Activated CD8-positive, alpha-beta T cell treated with anti-CD3 and anti-CD28 coated beads for 36 hours (primary cell): ENCODE results near the gene MPHOSPH9. TPM values are rescaled to one million over a fixed set of nuclear protein-coding genes. Genes with fewer than 3 reads are reported as not detected.

Source experiments
- ATAC-seq: fragments of 200-7000 bp; cut with Tn5 transposase; one replicate; pipeline ENCODE4 v1.10.0; 2021; ENCODE audit warnings: mild to moderate bottlenecking, moderate library complexity
- CTCF ChIA-PET: fragments of 350-600 bp; sonication (Branson Sonifier 250); formaldehyde crosslinking; loops from one replicate; lab custom pipeline; 2021; ENCODE audit warnings: antibody characterized with exemption; lab: Charles Lee
- POLR2A ChIA-PET: fragments of 350-600 bp; sonication (Branson Sonifier 250); formaldehyde crosslinking; loops from one replicate; lab custom pipeline; 2021; ENCODE audit warnings: antibody characterized with exemption; lab: Charles Lee
- DNase-seq: peaks from one replicate; pipeline ENCODE4 v3.0.0-alpha.2; 2020
- H3K27ac Mint-ChIP-seq: one replicate; pipeline ENCODE4 v1.8.0; 2021; ENCODE audit warnings: mild to moderate bottlenecking, mixed read lengths
- H3K27me3 Mint-ChIP-seq: one replicate; pipeline ENCODE4 v1.8.0; 2021; ENCODE audit warnings: mixed read lengths
- H3K36me3 Mint-ChIP-seq: one replicate; pipeline ENCODE4 v1.8.0; 2021; ENCODE audit warnings: low read depth, mixed read lengths
- H3K4me1 Mint-ChIP-seq: one replicate; pipeline ENCODE4 v1.8.0; 2021; ENCODE audit warnings: low read depth, mixed read lengths
- H3K4me3 Mint-ChIP-seq: one replicate; pipeline ENCODE4 v1.8.0; 2021; ENCODE audit warnings: mild to moderate bottlenecking, moderate library complexity, mixed read lengths
- H3K9me3 Mint-ChIP-seq: one replicate; pipeline ENCODE4 v1.8.0; 2021; ENCODE audit warnings: mixed read lengths
- intact Hi-C: fragments of 100-400 bp; cut with micrococcal nuclease; formaldehyde crosslinking; loops from one replicate; pipeline ENCODE4 v1.10.0; 2022
- total RNA-seq, 2 experiments: library from RNA; stranded (reverse); gene quantifications; one replicate each; pipeline ENCODE4 v1.2.3, GENCODE V29; 2021
- TF ChIP-seq, protein P1 (sequence below): fragments of 200-600 bp; IDR thresholded peaks from one replicate; pipeline ENCODE4 v1.8.0; 2022; ENCODE audit warnings: antibody characterized with exemption, mild to moderate bottlenecking

MPHOSPH9 gene
- total RNA-seq, 2 experiments from 2014 or later: 96.9 to 101 TPM

- TF ChIP-seq, protein P1, sequence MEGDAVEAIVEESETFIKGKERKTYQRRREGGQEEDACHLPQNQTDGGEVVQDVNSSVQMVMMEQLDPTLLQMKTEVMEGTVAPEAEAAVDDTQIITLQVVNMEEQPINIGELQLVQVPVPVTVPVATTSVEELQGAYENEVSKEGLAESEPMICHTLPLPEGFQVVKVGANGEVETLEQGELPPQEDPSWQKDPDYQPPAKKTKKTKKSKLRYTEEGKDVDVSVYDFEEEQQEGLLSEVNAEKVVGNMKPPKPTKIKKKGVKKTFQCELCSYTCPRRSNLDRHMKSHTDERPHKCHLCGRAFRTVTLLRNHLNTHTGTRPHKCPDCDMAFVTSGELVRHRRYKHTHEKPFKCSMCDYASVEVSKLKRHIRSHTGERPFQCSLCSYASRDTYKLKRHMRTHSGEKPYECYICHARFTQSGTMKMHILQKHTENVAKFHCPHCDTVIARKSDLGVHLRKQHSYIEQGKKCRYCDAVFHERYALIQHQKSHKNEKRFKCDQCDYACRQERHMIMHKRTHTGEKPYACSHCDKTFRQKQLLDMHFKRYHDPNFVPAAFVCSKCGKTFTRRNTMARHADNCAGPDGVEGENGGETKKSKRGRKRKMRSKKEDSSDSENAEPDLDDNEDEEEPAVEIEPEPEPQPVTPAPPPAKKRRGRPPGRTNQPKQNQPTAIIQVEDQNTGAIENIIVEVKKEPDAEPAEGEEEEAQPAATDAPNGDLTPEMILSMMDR: no peak
- CTCF ChIA-PET: interaction anchor here (1.1 to 1.5 kb wide), 6 partner anchors 10 to 130 kb away, joined by 3 to 8 read pairs (median 4); no protein-coding TSS in a partner anchor
These were observed 124.8 kb downstream of the MPHOSPH9 start for GRCh38 chr12:123107926-123108681.

GRCh38 chr12:123106640-123107359, 126.1 kb downstream of the MPHOSPH9 start:
- CTCF ChIA-PET: interaction anchor here (1.0 to 1.5 kb wide), 8 partner anchors 12 to 131 kb away, joined by 3 to 8 read pairs (median 4); no protein-coding TSS in a partner anchor
- TF ChIP-seq, protein P1: no peak
- peaks cover 61% of the 10 kb centered on the region for H3K4me1 Mint-ChIP-seq
- ATAC-seq (peak; percentile 98), DNase-seq (peak; percentile 90)
- peak overlapping the region; percentile 96 for H3K27ac Mint-ChIP-seq
- H3K27me3 Mint-ChIP-seq: no peaks in the 10 kb centered on the region
- peak overlapping the region; percentile 65 for H3K4me3 Mint-ChIP-seq
- H3K9me3 Mint-ChIP-seq: no peaks in the 10 kb centered on the region
- POLR2A ChIA-PET: interaction anchor here (0.6 to 1.9 kb wide), 8 partner anchors 9 to 60 kb away, joined by 3 to 7 read pairs (median 4); no protein-coding TSS in a partner anchor
- intact Hi-C loops: no loop called here
- H3K36me3 Mint-ChIP-seq: peaks cover 26% of the 10 kb centered on the region

More at GRCh38 chr12:123107926-123108681, 124.8 kb downstream of the MPHOSPH9 start:
- DNase-seq: no peak
- peaks cover 24% of the 10 kb centered on the region for H3K36me3 Mint-ChIP-seq
- H3K27me3 Mint-ChIP-seq: no peaks in the 10 kb centered on the region
- no peaks in the 10 kb centered on the region for H3K9me3 Mint-ChIP-seq
- ATAC-seq: no peak
- peaks cover 59% of the 10 kb centered on the region for H3K4me1 Mint-ChIP-seq
- H3K4me3 Mint-ChIP-seq: no peak overlapping the region
- H3K27ac Mint-ChIP-seq: peak overlapping the region; percentile 96
- POLR2A ChIA-PET: interaction anchor here (0.6 to 1.9 kb wide), 6 partner anchors 8 to 132 kb away, joined by 3 to 7 read pairs (median 5); no protein-coding TSS in a partner anchor
- intact Hi-C loops: no loop called here

DNA sequence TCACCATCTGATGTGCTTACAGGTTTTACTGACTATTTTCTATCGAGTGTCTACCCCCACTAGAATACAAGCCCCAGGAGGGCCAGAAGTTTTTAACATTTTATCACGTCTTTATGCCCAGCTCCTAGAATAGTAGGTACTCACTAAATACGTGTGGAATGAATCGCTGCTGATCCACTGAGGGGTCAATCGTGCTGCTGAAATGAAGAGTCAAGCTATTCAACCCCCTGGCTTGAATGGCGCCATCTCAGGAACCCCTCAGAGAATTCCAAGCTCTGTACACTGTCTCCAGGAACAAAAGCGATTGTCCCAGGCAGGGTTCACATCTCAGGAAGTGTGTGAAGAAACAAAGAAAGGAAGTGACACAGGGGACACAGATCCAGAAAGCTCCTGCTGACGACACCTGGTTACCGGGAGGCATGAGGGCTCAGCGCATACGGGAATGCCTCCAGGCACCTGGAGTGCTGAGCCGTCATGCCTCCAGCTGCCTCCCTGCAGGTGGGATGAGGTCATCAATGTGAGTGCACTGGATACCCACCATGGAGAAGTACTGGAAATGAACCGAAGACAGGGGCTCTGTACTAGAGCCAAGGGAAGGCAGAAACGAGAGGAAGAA, 127.6 kb downstream of the MPHOSPH9 start:
- Mint-ChIP-seq H3K9me3 (no peaks in the 10 kb centered on the region), H3K36me3 (peaks cover 26% of the 10 kb centered on the region), H3K27ac (peak overlapping the region; percentile 96), H3K4me1 (peaks cover 51% of the 10 kb centered on the region), H3K27me3 (no peaks in the 10 kb centered on the region), H3K4me3 (no peak overlapping the region)
- ChIA-PET POLR2A (interaction anchor here (1.3 to 1.6 kb wide), 2 partner anchors 9 to 30 kb away, joined by 3 to 4 read pairs; no protein-coding TSS in a partner anchor), CTCF (interaction anchor here (1.9 kb wide), 1 partner anchor 30 kb away, joined by 4 read pairs; no protein-coding TSS in a partner anchor)
- ATAC-seq (no peak), DNase-seq (no peak)
- TF ChIP-seq, protein P1: no peak
- intact Hi-C loops: no loop called here

GRCh38 chr12:123104809-123105208, 128.1 kb downstream of the MPHOSPH9 start:
- Mint-ChIP-seq H3K36me3 (peaks cover 26% of the 10 kb centered on the region), H3K9me3 (no peaks in the 10 kb centered on the region), H3K4me3 (no peak overlapping the region), H3K4me1 (peaks cover 51% of the 10 kb centered on the region), H3K27me3 (no peaks in the 10 kb centered on the region), H3K27ac (peak overlapping the region; percentile 47)
- DNase-seq (no peak), ATAC-seq (no peak)
- ChIA-PET POLR2A (interaction anchor here (1.3 to 1.6 kb wide), 2 partner anchors 8 to 29 kb away, joined by 3 to 4 read pairs; no protein-coding TSS in a partner anchor), CTCF (interaction anchor here (1.9 kb wide), 1 partner anchor 29 kb away, joined by 4 read pairs; no protein-coding TSS in a partner anchor)
- TF ChIP-seq, protein P1: no peak
- intact Hi-C loops: no loop called here

Other genes starting within 250 kb of the MPHOSPH9 start
- gene PITPNM2, start 82.1 kb downstream of the MPHOSPH9 start, total RNA-seq: 10 to 100 TPM; 15.3 to 17.9 TPM
- 10 to 100 TPM; 28.1 to 31.0 TPM for gene MTRFR, start 295 bp upstream of the MPHOSPH9 start, total RNA-seq
- gene CDK2AP1, start 38.7 kb upstream of the MPHOSPH9 start, total RNA-seq: 100 to 1,000 TPM; 108 to 111 TPM
- gene SBNO1, start 131.7 kb upstream of the MPHOSPH9 start, total RNA-seq: 10 to 100 TPM; 44.3 to 45.4 TPM
- 10 to 100 TPM; 35.9 to 38.2 TPM for gene KMT5A, start 151.0 kb upstream of the MPHOSPH9 start, total RNA-seq
- gene RILPL2, start 203.5 kb upstream of the MPHOSPH9 start, total RNA-seq: 1 to 10 TPM; 9.0 to 9.3 TPM
- 10 to 100 TPM; 18.4 to 25.4 TPM for gene SNRNP35, start 225.0 kb upstream of the MPHOSPH9 start, total RNA-seq